ENCODE results near the gene GALNT8.

The GALNT8 gene

GRCh38 chr12:4766445-4766844 lies 46.2 kb downstream of the GALNT8 start:
- no peak overlapping the region for H3K4me3 ChIP-seq (replicated peaks; ENCODE audit: insufficient read depth, low read length)
- TF ChIP-seq GABPA (IDR thresholded peaks at IDR 0.05; ENCODE audit: low read depth), result no peak
- TF ChIP-seq, protein P1, sequence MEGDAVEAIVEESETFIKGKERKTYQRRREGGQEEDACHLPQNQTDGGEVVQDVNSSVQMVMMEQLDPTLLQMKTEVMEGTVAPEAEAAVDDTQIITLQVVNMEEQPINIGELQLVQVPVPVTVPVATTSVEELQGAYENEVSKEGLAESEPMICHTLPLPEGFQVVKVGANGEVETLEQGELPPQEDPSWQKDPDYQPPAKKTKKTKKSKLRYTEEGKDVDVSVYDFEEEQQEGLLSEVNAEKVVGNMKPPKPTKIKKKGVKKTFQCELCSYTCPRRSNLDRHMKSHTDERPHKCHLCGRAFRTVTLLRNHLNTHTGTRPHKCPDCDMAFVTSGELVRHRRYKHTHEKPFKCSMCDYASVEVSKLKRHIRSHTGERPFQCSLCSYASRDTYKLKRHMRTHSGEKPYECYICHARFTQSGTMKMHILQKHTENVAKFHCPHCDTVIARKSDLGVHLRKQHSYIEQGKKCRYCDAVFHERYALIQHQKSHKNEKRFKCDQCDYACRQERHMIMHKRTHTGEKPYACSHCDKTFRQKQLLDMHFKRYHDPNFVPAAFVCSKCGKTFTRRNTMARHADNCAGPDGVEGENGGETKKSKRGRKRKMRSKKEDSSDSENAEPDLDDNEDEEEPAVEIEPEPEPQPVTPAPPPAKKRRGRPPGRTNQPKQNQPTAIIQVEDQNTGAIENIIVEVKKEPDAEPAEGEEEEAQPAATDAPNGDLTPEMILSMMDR (IDR thresholded peaks at IDR 0.05; ENCODE audit: insufficient read depth, low read length), result no peak
- no peak for TF ChIP-seq SPI1 (IDR thresholded peaks at IDR 0.05; ENCODE audit: borderline replicate concordance, low read depth)
- no peak for TF ChIP-seq POLR2AphosphoS5 (IDR thresholded peaks at IDR 0.05; ENCODE audit: low read depth)
- no peak for TF ChIP-seq REST (IDR thresholded peaks at IDR 0.05; ENCODE audit: insufficient replicate concordance, low read depth)
- no peak overlapping the region for H3K27ac ChIP-seq (replicated peaks)
- DNase-seq (ENCODE audit: low read depth in 1 of 2, low spot score in 1 of 2), result no peak
- H3K27me3 ChIP-seq (ENCODE audit: insufficient read depth, poor library complexity, severe bottlenecking), result no peaks in the 10 kb centered on the region

DNA sequence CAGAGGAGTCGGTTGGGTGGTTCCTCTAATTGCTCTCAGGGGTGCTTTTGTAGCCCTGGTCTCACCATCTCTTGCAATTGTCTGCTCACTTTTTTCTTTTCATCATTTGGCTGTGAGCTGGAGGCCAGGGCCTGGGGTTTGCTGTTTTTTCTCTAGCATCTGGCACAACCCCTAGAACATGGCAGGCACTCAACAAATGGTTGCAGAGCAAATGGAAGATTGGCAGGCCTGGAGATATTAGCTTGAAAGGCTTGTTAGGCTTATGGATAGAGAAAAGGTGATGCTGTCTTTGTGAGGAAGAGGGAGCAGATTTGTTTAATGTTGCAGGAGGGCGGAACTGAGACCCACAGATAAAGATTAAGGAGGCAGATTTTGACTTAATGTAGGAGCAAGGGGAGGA lies 47.0 kb downstream of the GALNT8 start:
- no peak overlapping the region for H3K27ac ChIP-seq (replicated peaks)
- no peak for TF ChIP-seq SPI1 (IDR thresholded peaks at IDR 0.05; ENCODE audit: borderline replicate concordance, low read depth)
- TF ChIP-seq, protein P1 (IDR thresholded peaks at IDR 0.05; ENCODE audit: insufficient read depth, low read length), result no peak
- TF ChIP-seq POLR2AphosphoS5 (IDR thresholded peaks at IDR 0.05; ENCODE audit: low read depth), result no peak
- TF ChIP-seq REST (IDR thresholded peaks at IDR 0.05; ENCODE audit: insufficient replicate concordance, low read depth), result no peak
- no peak for TF ChIP-seq GABPA (IDR thresholded peaks at IDR 0.05; ENCODE audit: low read depth)
- no peaks in the 10 kb centered on the region for H3K27me3 ChIP-seq (ENCODE audit: insufficient read depth, poor library complexity, severe bottlenecking)
- DNase-seq (ENCODE audit: low read depth in 1 of 2, low spot score in 1 of 2), result no peak
- no peak overlapping the region for H3K4me3 ChIP-seq (replicated peaks; ENCODE audit: insufficient read depth, low read length)

GRCh38 chr12:4768341-4768740 lies 48.1 kb downstream of the GALNT8 start:
- no peak overlapping the region for H3K27ac ChIP-seq (replicated peaks)
- H3K4me3 ChIP-seq (replicated peaks; ENCODE audit: insufficient read depth, low read length), result no peak overlapping the region
- H3K27me3 ChIP-seq (ENCODE audit: insufficient read depth, poor library complexity, severe bottlenecking), result no peaks in the 10 kb centered on the region
- DNase-seq (ENCODE audit: low read depth in 1 of 2, low spot score in 1 of 2), result no peak
- TF ChIP-seq GABPA (IDR thresholded peaks at IDR 0.05; ENCODE audit: low read depth) (no peak), POLR2AphosphoS5 (IDR thresholded peaks at IDR 0.05; ENCODE audit: low read depth) (no peak), SPI1 (IDR thresholded peaks at IDR 0.05; ENCODE audit: borderline replicate concordance, low read depth) (no peak), REST (IDR thresholded peaks at IDR 0.05; ENCODE audit: insufficient replicate concordance, low read depth) (no peak)
- TF ChIP-seq, protein P1 (IDR thresholded peaks at IDR 0.05; ENCODE audit: insufficient read depth, low read length), result no peak

Data from HL-60 (cell line).